Neural progenitor cell (in vitro differentiated cells): Measurements from ENCODE around the gene KRI1.

Source experiments
- CTCF ChIP-seq: fragments of 200-600 bp; sonication (generic); IDR thresholded peaks from 2 replicates; pipeline ENCODE4 v1.5.1; 2017; ENCODE audit warnings: antibody characterized with exemption, mild to moderate bottlenecking
- EZH2 ChIP-seq: fragments of 200-600 bp; sonication (generic); IDR thresholded peaks from 2 replicates; pipeline ENCODE4 v1.6.1; 2017; ENCODE audit warnings: antibody characterized with exemption, mild to moderate bottlenecking, moderate library complexity

GRCh38 chr19:10537668-10538067, 28.1 kb downstream of the KRI1 start:
- TF ChIP-seq CTCF (no peak), EZH2 (no peak)
